Hepatocyte (in vitro differentiated cells): ENCODE data around the gene ALDH1B1.

Experiments used
- EZH2 ChIP-seq: fragments of 200-600 bp; sonication (generic); IDR thresholded peaks from 2 replicates; pipeline ENCODE4 v1.6.1; 2016; ENCODE audit warnings: antibody characterized with exemption, mild to moderate bottlenecking, borderline replicate concordance
- EZH2phosphoT487 ChIP-seq: fragments of 200-600 bp; sonication (generic); IDR thresholded peaks from one replicate; pipeline ENCODE4 v1.6.1; 2018; ENCODE audit warnings: antibody characterized with exemption, mild to moderate bottlenecking, low read depth, moderate library complexity; ENCODE audit not compliant: unreplicated experiment, severe bottlenecking
- TF ChIP-seq, protein P1 (sequence below): fragments of 200-600 bp; sonication (generic); IDR thresholded peaks from 2 replicates; pipeline ENCODE4 v1.5.1; 2016; ENCODE audit warnings: antibody characterized with exemption, mild to moderate bottlenecking; ENCODE audit not compliant: poor library complexity

DNA sequence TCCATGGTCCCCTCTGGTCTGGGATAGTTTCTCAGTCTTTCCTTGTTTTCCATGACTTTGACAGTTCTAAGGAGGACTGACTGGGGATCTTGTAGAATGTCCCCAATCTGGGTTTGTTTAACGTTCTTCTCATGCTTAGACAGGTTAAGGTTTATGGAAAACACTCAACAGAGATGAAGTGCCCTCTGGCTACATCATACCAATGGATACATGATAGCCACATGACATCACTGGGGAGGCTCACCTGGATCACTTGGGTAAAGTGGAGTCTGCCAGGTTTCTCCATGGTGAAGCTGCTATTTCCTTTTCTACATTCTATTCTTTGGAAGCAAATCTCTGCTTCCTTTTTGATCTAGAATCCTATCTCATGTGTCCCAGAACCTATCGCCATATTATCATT is 23.8 kb upstream of the ALDH1B1 start:
- TF ChIP-seq, protein P1, sequence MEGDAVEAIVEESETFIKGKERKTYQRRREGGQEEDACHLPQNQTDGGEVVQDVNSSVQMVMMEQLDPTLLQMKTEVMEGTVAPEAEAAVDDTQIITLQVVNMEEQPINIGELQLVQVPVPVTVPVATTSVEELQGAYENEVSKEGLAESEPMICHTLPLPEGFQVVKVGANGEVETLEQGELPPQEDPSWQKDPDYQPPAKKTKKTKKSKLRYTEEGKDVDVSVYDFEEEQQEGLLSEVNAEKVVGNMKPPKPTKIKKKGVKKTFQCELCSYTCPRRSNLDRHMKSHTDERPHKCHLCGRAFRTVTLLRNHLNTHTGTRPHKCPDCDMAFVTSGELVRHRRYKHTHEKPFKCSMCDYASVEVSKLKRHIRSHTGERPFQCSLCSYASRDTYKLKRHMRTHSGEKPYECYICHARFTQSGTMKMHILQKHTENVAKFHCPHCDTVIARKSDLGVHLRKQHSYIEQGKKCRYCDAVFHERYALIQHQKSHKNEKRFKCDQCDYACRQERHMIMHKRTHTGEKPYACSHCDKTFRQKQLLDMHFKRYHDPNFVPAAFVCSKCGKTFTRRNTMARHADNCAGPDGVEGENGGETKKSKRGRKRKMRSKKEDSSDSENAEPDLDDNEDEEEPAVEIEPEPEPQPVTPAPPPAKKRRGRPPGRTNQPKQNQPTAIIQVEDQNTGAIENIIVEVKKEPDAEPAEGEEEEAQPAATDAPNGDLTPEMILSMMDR = no peak
- TF ChIP-seq EZH2 = no peak
- no peak for TF ChIP-seq EZH2phosphoT487
